ENCODE results near the gene PEX14.

PEX14 gene

DNA sequence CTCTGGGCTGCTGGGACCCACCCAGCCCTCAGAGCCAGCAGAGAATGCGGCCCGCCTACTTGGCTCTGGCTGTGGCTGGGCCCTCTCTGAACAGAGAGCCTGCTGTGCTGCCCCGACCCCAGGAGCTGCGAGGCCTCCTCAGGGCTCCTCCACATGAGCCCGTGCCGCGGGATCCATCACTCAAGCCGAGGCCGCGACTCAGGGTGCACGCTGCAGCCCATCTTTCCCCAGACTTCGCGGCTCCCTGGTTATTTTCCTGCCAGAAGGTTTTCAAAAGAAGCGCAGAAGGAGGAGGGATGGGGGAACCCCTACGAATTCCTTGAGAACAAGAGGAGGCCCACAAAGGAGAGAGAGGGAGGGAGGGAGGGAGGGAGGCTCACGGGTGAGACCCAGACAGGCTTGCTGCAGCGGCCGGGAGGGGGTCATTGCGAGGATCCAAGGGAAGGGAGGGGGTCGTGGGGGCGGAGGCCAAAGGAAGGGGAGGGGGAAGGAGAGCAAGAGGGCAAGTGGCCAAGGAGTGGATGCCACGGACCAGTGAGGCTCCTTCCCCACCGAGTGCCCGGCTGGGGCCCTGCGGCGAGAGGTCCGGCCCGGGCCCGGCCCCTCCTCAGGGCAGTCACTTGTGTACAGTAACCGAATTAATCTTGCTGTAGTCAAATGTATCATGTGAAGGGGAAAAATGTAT is 174.9 kb downstream of the PEX14 start:
- no peak for TF ChIP-seq EZH2 (IDR thresholded peaks at IDR 0.05; ENCODE audit: borderline replicate concordance, low read length)
- TF ChIP-seq, protein P1, sequence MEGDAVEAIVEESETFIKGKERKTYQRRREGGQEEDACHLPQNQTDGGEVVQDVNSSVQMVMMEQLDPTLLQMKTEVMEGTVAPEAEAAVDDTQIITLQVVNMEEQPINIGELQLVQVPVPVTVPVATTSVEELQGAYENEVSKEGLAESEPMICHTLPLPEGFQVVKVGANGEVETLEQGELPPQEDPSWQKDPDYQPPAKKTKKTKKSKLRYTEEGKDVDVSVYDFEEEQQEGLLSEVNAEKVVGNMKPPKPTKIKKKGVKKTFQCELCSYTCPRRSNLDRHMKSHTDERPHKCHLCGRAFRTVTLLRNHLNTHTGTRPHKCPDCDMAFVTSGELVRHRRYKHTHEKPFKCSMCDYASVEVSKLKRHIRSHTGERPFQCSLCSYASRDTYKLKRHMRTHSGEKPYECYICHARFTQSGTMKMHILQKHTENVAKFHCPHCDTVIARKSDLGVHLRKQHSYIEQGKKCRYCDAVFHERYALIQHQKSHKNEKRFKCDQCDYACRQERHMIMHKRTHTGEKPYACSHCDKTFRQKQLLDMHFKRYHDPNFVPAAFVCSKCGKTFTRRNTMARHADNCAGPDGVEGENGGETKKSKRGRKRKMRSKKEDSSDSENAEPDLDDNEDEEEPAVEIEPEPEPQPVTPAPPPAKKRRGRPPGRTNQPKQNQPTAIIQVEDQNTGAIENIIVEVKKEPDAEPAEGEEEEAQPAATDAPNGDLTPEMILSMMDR (IDR thresholded peaks at IDR 0.05; ENCODE audit: low read length): no peak
- H3K27me3 ChIP-seq (ENCODE audit: insufficient read depth, low read length): no peaks in the 10 kb centered on the region
- no peaks in the 10 kb centered on the region for H3K9me2 ChIP-seq (ENCODE audit: low read depth, low read length)
- no peak overlapping the region for H3K4me2 ChIP-seq (ENCODE audit: low read length)
- H3K36me3 ChIP-seq (ENCODE audit: insufficient read depth, low read length): no peaks in the 10 kb centered on the region
- no peaks in the 10 kb centered on the region for H4K20me1 ChIP-seq (ENCODE audit: insufficient read depth, low read length)
- H3K27ac ChIP-seq (ENCODE audit: low read depth, low read length, poor library complexity, severe bottlenecking): no peak overlapping the region
- H3K9me3 ChIP-seq (ENCODE audit: low read length): no peaks in the 10 kb centered on the region
- H3K4me3 ChIP-seq (ENCODE audit: low read depth, low read length, poor library complexity, severe bottlenecking): no peak overlapping the region
- no peak overlapping the region for H2AFZ ChIP-seq (ENCODE audit: low read length)
- no peaks in the 10 kb centered on the region for H3K4me1 ChIP-seq (ENCODE audit: insufficient read depth, low read length, severe bottlenecking)
- no peaks in the 10 kb centered on the region for H3F3A ChIP-seq (ENCODE audit: insufficient read depth, low read length)
- H3K9ac ChIP-seq (ENCODE audit: low read length): no peak overlapping the region
- H3K79me2 ChIP-seq (ENCODE audit: insufficient read depth, low read length): no peaks in the 10 kb centered on the region

DNA sequence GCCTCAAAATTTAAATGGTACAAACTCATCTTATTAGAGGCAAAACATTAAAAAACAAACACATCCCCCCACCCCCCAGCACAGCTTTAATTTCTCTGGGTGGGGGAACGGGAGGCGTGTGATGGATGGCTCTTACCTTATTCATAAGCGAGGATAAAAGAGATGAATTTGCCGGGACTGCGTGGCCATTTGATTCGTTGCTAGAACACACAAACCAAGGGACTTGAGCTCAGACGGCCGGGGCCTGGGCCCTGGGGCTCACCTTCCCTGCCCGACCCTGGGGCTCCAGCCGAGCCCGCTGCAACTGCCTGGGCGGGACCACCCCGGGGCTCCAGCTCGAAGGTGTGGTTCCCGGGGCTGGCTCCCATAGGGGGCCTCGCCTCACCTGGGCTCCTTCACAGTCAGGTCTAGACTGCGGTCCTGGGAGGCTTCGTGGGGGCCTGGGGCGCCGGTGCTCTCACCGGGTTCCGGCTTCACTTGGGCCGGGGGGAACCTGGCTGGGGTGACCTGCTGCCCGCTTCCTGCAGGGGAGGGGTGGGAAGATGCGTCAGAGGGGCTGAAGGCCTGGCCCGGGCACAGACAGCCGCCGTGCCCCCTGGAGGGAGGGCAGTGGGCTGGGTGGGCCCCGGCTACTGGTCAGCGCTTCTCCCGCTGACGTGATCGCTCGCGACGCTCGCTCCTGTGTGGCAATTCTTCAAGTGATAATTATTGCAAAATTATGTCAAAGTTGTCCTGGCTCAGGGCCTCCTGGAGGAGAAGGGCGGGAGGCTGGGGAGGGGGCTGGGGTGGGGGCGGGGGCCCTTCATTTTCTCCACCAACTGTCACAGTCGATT is 176.0 kb downstream of the PEX14 start:
- Histone ChIP-seq H3K4me3 (ENCODE audit: low read depth, low read length, poor library complexity, severe bottlenecking) (no peak overlapping the region), H3K4me1 (ENCODE audit: insufficient read depth, low read length, severe bottlenecking) (no peaks in the 10 kb centered on the region), H3K4me2 (ENCODE audit: low read length) (no peak overlapping the region), H3K79me2 (ENCODE audit: insufficient read depth, low read length) (no peaks in the 10 kb centered on the region), H3K9ac (ENCODE audit: low read length) (no peak overlapping the region), H3F3A (ENCODE audit: insufficient read depth, low read length) (no peaks in the 10 kb centered on the region), H3K9me3 (ENCODE audit: low read length) (no peaks in the 10 kb centered on the region), H3K36me3 (ENCODE audit: insufficient read depth, low read length) (no peaks in the 10 kb centered on the region), H3K9me2 (ENCODE audit: low read depth, low read length) (no peaks in the 10 kb centered on the region), H2AFZ (ENCODE audit: low read length) (no peak overlapping the region), H3K27me3 (ENCODE audit: insufficient read depth, low read length) (no peaks in the 10 kb centered on the region), H3K27ac (ENCODE audit: low read depth, low read length, poor library complexity, severe bottlenecking) (no peak overlapping the region), H4K20me1 (ENCODE audit: insufficient read depth, low read length) (no peaks in the 10 kb centered on the region)
- no peak for TF ChIP-seq EZH2 (IDR thresholded peaks at IDR 0.05; ENCODE audit: borderline replicate concordance, low read length)
- TF ChIP-seq, protein P1 (IDR thresholded peaks at IDR 0.05; ENCODE audit: low read length): no peak

DNA sequence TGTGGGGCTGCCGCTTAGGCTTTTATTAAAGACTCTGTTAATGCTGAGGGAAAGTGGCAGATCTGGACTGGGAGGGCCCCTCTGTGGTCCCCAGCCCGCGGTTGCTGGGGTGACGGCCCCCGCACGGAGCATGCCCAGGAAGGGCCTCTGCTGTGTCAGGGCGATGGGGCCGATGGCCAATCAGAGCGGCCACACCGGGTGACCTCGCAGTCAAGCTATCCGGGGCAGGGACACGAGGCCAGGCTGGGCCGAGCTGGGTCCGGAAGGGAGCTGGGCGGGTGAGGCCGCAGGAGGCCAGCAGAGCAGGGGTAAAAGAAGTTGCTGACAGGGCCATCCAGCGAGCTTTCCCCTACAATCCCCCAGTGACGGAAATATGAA is 176.6 kb downstream of the PEX14 start:
- Histone ChIP-seq H3K4me3 (ENCODE audit: low read depth, low read length, poor library complexity, severe bottlenecking) (no peak overlapping the region), H3K27me3 (ENCODE audit: insufficient read depth, low read length) (no peaks in the 10 kb centered on the region), H3F3A (ENCODE audit: insufficient read depth, low read length) (no peaks in the 10 kb centered on the region), H3K9me3 (ENCODE audit: low read length) (no peaks in the 10 kb centered on the region), H3K9ac (ENCODE audit: low read length) (no peak overlapping the region), H4K20me1 (ENCODE audit: insufficient read depth, low read length) (no peaks in the 10 kb centered on the region), H3K9me2 (ENCODE audit: low read depth, low read length) (no peaks in the 10 kb centered on the region), H2AFZ (ENCODE audit: low read length) (no peak overlapping the region), H3K4me1 (ENCODE audit: insufficient read depth, low read length, severe bottlenecking) (no peaks in the 10 kb centered on the region), H3K79me2 (ENCODE audit: insufficient read depth, low read length) (no peaks in the 10 kb centered on the region), H3K36me3 (ENCODE audit: insufficient read depth, low read length) (no peaks in the 10 kb centered on the region), H3K4me2 (ENCODE audit: low read length) (no peak overlapping the region), H3K27ac (ENCODE audit: low read depth, low read length, poor library complexity, severe bottlenecking) (no peak overlapping the region)
- TF ChIP-seq EZH2 (IDR thresholded peaks at IDR 0.05; ENCODE audit: borderline replicate concordance, low read length): no peak
- TF ChIP-seq, protein P1 (IDR thresholded peaks at IDR 0.05; ENCODE audit: low read length): no peak
